ENCODE results near the gene KLHL8.

Gene KLHL8

DNA sequence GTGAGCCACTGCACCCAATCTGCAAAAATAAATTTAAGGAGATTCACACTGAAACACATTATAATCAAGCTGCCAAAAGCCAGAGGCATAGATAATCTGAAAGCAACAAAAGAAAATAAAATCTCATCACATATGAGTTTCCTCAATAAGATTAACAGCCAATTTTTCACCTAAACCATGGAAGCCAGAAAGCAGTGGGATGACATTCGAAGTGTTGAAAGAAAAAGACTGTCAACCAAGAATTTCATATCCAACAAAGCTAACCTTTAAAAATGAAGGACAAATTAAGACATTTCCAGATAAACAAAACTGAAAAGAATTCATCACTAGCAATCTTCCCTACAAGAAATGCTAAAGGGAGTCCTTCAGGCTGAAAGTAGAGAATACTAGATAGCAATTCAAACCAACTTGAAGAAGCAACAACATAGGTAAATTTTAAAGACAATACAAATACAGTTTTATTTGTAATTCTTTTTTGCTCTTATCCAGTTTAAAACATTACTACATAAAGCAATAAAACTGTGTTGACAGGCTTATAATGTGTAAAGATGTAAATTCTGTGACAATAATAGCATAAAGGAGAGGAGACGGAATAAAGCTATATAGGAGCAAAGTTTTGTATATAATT, 23.1 kb upstream of the KLHL8 start:
- Histone ChIP-seq H3K9ac (ENCODE audit: low read depth, low read length) (no peak overlapping the region), H3K36me3 (ENCODE audit: insufficient read depth, low read depth, low read length) (no peaks in the 10 kb centered on the region), H3K9me3 (ENCODE audit: insufficient read depth, low read depth, low read length) (peaks cover 24% of the 10 kb centered on the region), H3K27me3 (ENCODE audit: insufficient read depth, low read length) (no peaks in the 10 kb centered on the region), H3K4me1 (ENCODE audit: insufficient read depth, low read length) (no peaks in the 10 kb centered on the region), H3K4me3 (ENCODE audit: low read length) (no peak overlapping the region), H3K27ac (ENCODE audit: low read length) (no peak overlapping the region)

DNA sequence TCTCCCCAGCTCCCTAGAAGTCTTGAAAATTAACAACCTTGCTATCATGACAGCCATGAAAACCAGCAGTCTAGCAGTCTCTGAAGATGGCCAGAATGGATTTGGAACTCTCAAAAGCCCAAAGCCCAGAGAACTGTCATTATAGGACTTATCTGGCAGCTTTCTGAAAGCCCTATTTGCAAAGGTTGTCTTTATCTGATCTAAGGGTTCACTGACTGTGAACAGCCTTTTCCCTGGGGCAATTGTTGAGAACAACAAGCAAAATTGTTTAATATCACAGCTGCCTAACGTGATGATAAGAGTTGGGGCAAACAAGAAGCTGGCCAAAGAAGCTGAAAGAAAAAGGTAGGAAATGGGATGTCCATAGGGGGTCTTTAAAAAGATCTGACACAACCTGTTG, 20.9 kb upstream of the KLHL8 start:
- H3K4me3 ChIP-seq (ENCODE audit: low read length): no peak overlapping the region
- no peak overlapping the region for H3K27ac ChIP-seq (ENCODE audit: low read length)

DNA sequence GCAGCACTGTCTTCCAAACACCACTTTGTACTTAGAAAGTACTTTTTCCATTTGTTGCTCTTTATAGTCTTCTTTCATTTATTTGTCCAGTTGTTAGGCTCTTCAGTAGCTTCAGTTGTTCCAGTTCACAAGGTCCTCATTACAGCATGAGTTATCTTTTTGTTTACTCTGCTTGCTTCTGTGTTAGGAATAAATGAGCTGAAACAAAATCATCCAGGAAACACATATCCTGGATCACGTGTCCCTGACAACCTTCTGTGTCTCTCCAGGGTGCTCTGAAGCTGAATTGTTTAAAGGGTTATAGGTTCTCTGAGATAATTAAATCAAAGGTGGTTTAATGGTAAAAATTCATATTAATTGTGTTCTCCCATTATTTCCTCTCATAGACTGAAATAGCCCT, 19.9 kb upstream of the KLHL8 start:
- no peak overlapping the region for H3K4me3 ChIP-seq (ENCODE audit: low read length)
- H3K9me3 ChIP-seq (ENCODE audit: insufficient read depth, low read depth, low read length): peaks cover 22% of the 10 kb centered on the region
- no peak overlapping the region for H3K9ac ChIP-seq (ENCODE audit: low read depth, low read length)
- no peaks in the 10 kb centered on the region for H3K4me1 ChIP-seq (ENCODE audit: insufficient read depth, low read length)
- H3K27ac ChIP-seq (ENCODE audit: low read length): no peak overlapping the region
- no peaks in the 10 kb centered on the region for H3K36me3 ChIP-seq (ENCODE audit: insufficient read depth, low read depth, low read length)
- H3K27me3 ChIP-seq (ENCODE audit: insufficient read depth, low read length): no peaks in the 10 kb centered on the region

More for the DNA sequence above, 20.9 kb upstream of the KLHL8 start:
- peaks cover 22% of the 10 kb centered on the region for H3K9me3 ChIP-seq (ENCODE audit: insufficient read depth, low read depth, low read length)
- no peak overlapping the region for H3K9ac ChIP-seq (ENCODE audit: low read depth, low read length)
- H3K4me1 ChIP-seq (ENCODE audit: insufficient read depth, low read length): no peaks in the 10 kb centered on the region
- H3K27me3 ChIP-seq (ENCODE audit: insufficient read depth, low read length): no peaks in the 10 kb centered on the region
- no peaks in the 10 kb centered on the region for H3K36me3 ChIP-seq (ENCODE audit: insufficient read depth, low read depth, low read length)

DNA sequence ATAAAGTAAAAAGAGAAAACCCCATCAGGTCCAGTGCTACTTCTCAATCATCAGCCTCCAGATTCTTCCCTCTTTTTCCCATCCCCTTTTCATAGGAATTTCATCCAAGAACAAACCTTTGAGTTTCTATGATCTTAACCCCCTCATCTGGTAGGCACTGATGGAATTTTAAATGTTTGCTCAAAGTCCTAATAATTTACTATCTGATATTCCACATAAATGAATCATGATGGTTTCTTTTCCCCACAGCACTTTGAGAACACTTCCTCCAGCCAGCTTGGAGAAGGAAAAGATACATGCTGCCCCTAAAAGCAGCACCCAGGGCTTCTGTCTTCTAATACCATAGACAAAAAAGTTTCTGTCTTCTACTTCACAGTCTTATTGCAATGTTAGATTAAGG, 19.4 kb upstream of the KLHL8 start:
- Histone ChIP-seq H3K9ac (ENCODE audit: low read depth, low read length) (no peak overlapping the region), H3K36me3 (ENCODE audit: insufficient read depth, low read depth, low read length) (no peaks in the 10 kb centered on the region), H3K27ac (ENCODE audit: low read length) (no peak overlapping the region), H3K27me3 (ENCODE audit: insufficient read depth, low read length) (no peaks in the 10 kb centered on the region), H3K4me1 (ENCODE audit: insufficient read depth, low read length) (no peaks in the 10 kb centered on the region), H3K4me3 (ENCODE audit: low read length) (no peak overlapping the region), H3K9me3 (ENCODE audit: insufficient read depth, low read depth, low read length) (peaks cover 21% of the 10 kb centered on the region)

DNA sequence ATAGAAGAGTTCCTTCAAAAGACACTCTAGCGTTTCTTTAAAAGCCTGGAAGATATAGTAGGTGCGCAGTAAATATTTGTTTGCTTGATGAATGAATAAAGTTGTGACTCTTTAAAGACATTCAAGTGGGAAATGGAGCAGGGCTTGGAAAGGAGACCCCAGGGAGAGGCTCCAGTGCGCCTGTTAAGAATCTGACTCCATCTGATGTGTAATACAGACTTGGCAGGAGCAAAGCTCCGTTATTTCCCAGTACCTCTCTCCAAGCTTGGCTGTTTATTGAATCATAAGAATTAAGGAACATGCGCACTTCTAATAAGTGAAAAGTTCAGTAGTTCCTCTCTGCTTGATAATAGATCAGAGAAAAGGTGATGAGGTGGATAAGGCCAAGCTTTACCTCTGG, 18.8 kb upstream of the KLHL8 start:
- H3K4me3 ChIP-seq (ENCODE audit: low read length): no peak overlapping the region
- peaks cover 15% of the 10 kb centered on the region for H3K9me3 ChIP-seq (ENCODE audit: insufficient read depth, low read depth, low read length)
- no peaks in the 10 kb centered on the region for H3K36me3 ChIP-seq (ENCODE audit: insufficient read depth, low read depth, low read length)
- no peaks in the 10 kb centered on the region for H3K27me3 ChIP-seq (ENCODE audit: insufficient read depth, low read length)
- H3K27ac ChIP-seq (ENCODE audit: low read length): no peak overlapping the region
- H3K9ac ChIP-seq (ENCODE audit: low read depth, low read length): no peak overlapping the region
- no peaks in the 10 kb centered on the region for H3K4me1 ChIP-seq (ENCODE audit: insufficient read depth, low read length)

DNA sequence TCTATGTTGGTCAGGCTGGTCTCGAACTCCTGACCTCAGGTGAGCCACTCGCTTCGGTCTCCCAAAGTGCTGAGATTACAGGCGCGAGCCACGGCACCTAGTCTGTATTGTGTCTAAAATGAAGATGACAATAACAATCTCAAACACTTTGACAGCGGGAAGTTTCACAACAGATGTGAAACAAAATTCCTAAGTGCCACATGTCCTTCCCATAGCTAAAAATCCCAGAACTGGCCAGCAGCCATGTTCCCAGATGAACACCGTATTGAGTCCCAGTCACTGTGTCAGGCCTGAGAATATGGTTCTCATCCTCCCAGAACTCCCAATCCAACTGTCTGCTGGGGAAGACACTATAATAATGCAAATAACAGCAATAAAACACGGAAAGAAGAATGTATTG, 16.4 kb upstream of the KLHL8 start:
- Histone ChIP-seq H3K9ac (ENCODE audit: low read depth, low read length) (no peak overlapping the region), H3K36me3 (ENCODE audit: insufficient read depth, low read depth, low read length) (no peaks in the 10 kb centered on the region), H3K9me3 (ENCODE audit: insufficient read depth, low read depth, low read length) (no peaks in the 10 kb centered on the region), H3K27ac (ENCODE audit: low read length) (no peak overlapping the region), H3K4me3 (ENCODE audit: low read length) (no peak overlapping the region), H3K4me1 (ENCODE audit: insufficient read depth, low read length) (no peaks in the 10 kb centered on the region), H3K27me3 (ENCODE audit: insufficient read depth, low read length) (no peaks in the 10 kb centered on the region)

DNA sequence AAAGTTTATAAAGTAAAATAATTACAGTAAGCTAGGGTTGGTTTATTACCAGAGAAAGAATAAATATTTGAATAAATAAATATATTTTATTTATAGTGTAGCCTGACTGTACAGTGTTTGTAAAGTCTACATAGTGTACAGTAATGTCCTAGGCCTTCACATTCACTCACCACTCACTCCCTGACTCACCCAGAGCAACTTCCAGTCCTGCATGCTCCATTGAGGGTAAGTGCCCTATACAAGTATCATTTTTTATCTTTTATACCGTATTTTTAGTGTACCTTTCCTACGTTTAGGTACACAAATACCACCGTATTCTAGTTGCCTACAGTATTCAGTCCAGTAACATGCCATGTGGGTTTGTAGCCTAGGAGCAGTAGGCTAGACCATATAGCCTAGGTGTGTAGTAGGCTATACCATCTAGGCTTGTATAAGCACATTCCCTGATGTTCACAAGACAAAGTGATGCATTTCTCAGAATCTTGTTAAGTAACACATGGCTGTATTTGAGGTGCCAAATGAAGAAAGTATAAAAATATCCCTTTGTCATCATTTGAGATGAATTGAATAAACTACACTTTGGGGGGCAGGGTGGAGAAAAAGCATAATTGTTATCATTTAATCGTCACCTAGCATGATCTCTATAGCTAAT, 14.7 kb upstream of the KLHL8 start:
- no peaks in the 10 kb centered on the region for H3K27me3 ChIP-seq (ENCODE audit: insufficient read depth, low read length)
- peak overlapping the region; percentile 50 for H3K4me3 ChIP-seq (ENCODE audit: low read length)
- H3K9me3 ChIP-seq (ENCODE audit: insufficient read depth, low read depth, low read length): no peaks in the 10 kb centered on the region
- no peak overlapping the region for H3K9ac ChIP-seq (ENCODE audit: low read depth, low read length)
- no peak overlapping the region for H3K27ac ChIP-seq (ENCODE audit: low read length)
- H3K36me3 ChIP-seq (ENCODE audit: insufficient read depth, low read depth, low read length): no peaks in the 10 kb centered on the region
- H3K4me1 ChIP-seq (ENCODE audit: insufficient read depth, low read length): no peaks in the 10 kb centered on the region

DNA sequence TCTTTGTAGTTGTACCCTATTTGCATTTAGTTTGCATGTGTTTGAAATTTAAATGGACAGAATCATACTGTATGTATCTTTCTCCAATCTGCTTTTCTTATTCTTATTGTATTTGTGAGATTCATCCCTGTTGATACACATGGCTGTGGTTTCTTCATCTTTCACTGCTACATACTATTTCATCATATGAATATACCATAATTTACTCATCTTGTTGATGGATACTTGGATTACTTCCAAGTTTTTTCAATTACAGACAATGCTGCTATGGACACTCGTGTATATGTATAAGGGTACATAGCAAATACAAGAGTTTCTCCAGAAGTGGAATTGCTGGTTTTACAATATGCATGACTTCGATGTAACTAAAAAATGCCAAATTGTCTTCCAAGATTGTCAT, 11.8 kb upstream of the KLHL8 start:
- H3K4me3 ChIP-seq (ENCODE audit: low read length): no peak overlapping the region
- no peak overlapping the region for H3K27ac ChIP-seq (ENCODE audit: low read length)
- H3K27me3 ChIP-seq (ENCODE audit: insufficient read depth, low read length): no peaks in the 10 kb centered on the region
- H3K4me1 ChIP-seq (ENCODE audit: insufficient read depth, low read length): no peaks in the 10 kb centered on the region
- no peaks in the 10 kb centered on the region for H3K9me3 ChIP-seq (ENCODE audit: insufficient read depth, low read depth, low read length)
- no peaks in the 10 kb centered on the region for H3K36me3 ChIP-seq (ENCODE audit: insufficient read depth, low read depth, low read length)
- no peak overlapping the region for H3K9ac ChIP-seq (ENCODE audit: low read depth, low read length)

DNA sequence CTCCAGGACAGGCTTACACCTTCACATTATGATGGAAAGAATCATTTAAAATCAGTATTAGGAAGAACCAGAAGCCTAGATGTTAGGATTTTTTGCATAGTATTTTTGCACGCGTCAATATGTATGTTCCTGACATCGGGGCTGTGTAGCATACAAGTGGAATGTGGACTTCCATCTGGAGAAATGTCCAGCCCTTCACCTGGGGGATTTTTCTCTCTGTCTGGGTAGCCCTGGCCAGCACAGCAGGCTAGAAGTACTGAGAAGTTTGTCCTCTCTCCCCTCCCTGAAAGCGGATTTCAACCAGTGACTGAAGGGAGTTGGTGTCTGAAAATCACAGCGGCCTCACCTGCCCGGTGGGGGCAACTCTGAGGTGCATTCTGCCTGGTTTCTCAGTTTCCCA, 10.4 kb upstream of the KLHL8 start:
- no peaks in the 10 kb centered on the region for H3K4me1 ChIP-seq (ENCODE audit: insufficient read depth, low read length)
- no peaks in the 10 kb centered on the region for H3K9me3 ChIP-seq (ENCODE audit: insufficient read depth, low read depth, low read length)
- no peak overlapping the region for H3K4me3 ChIP-seq (ENCODE audit: low read length)
- no peak overlapping the region for H3K9ac ChIP-seq (ENCODE audit: low read depth, low read length)
- no peaks in the 10 kb centered on the region for H3K36me3 ChIP-seq (ENCODE audit: insufficient read depth, low read depth, low read length)
- no peak overlapping the region for H3K27ac ChIP-seq (ENCODE audit: low read length)
- H3K27me3 ChIP-seq (ENCODE audit: insufficient read depth, low read length): no peaks in the 10 kb centered on the region

DNA sequence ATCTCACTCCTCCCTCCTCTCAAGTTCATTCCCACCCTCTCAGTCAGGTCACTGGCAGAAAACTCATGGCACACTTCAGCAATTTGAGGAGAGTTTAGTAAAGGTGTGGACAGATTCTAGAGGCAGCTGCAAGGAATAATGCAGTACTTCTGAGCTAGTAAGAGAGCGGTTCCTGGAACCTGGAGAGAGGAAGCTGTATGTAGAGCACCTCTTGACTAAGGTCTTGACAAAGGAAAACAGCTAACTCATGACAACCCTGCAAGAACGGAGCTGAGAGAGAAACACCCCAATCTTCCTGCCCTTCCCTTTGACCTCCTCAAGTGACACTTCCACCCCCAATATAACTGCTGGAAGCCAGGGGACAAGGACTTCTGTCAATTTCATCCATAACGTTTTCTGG, 9.6 kb upstream of the KLHL8 start:
- Histone ChIP-seq H3K4me3 (ENCODE audit: low read length) (no peak overlapping the region), H3K4me1 (ENCODE audit: insufficient read depth, low read length) (no peaks in the 10 kb centered on the region), H3K27me3 (ENCODE audit: insufficient read depth, low read length) (no peaks in the 10 kb centered on the region), H3K9ac (ENCODE audit: low read depth, low read length) (no peak overlapping the region), H3K36me3 (ENCODE audit: insufficient read depth, low read depth, low read length) (no peaks in the 10 kb centered on the region), H3K9me3 (ENCODE audit: insufficient read depth, low read depth, low read length) (no peaks in the 10 kb centered on the region), H3K27ac (ENCODE audit: low read length) (no peak overlapping the region)

DNA sequence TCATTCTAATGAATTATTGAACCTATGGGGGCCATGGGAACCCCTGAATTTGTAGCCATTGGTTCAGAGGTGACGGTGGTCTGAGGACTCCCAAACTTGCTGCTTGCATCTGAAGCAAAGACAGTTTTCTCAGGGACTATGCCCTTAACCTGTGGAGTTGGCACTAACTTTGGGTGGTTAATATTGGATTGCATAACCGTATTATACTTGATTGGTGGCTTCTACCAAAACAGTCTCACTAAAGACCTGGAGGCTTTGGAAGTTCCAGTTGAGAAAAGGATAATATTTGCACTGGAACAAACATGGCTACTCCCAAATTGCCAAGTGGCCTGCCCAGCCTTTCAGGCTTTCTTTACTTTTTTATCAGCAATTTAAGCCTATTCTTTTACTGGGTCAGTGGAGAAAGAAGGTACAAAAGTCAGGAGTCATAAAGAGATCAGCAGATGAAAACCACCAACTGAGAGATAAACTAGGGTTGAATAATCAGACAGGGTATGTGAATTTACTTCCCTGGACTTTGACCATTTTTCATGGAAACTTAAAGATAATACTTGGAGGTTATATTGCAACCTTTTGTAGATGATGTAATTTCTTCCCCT, 7.9 kb upstream of the KLHL8 start:
- Histone ChIP-seq H3K9me3 (ENCODE audit: insufficient read depth, low read depth, low read length) (no peaks in the 10 kb centered on the region), H3K27ac (ENCODE audit: low read length) (no peak overlapping the region), H3K4me1 (ENCODE audit: insufficient read depth, low read length) (no peaks in the 10 kb centered on the region), H3K9ac (ENCODE audit: low read depth, low read length) (no peak overlapping the region), H3K36me3 (ENCODE audit: insufficient read depth, low read depth, low read length) (no peaks in the 10 kb centered on the region), H3K27me3 (ENCODE audit: insufficient read depth, low read length) (no peaks in the 10 kb centered on the region), H3K4me3 (ENCODE audit: low read length) (no peak overlapping the region)

DNA sequence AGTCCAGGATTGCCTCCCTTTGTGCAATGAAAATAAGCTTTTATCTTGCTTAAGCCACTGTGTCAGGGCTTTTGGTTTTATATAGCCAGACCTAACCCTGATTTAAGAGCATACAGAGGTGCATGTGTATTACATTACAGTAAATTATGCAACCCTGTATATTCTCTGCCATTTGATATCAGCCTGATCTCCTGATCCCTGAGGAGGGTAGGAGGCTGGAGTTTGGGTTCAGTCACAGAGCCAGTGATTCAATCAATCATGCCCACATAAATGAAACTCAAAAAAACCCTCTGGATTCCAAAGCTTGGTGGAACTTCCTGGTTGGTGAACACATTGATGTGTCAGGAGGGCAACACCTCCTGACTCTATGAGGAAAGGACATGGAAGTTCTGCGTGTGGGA, 7.3 kb upstream of the KLHL8 start:
- Histone ChIP-seq H3K4me3 (ENCODE audit: low read length) (no peak overlapping the region), H3K4me1 (ENCODE audit: insufficient read depth, low read length) (no peaks in the 10 kb centered on the region), H3K9ac (ENCODE audit: low read depth, low read length) (no peak overlapping the region), H3K36me3 (ENCODE audit: insufficient read depth, low read depth, low read length) (no peaks in the 10 kb centered on the region), H3K9me3 (ENCODE audit: insufficient read depth, low read depth, low read length) (no peaks in the 10 kb centered on the region), H3K27ac (ENCODE audit: low read length) (no peak overlapping the region), H3K27me3 (ENCODE audit: insufficient read depth, low read length) (no peaks in the 10 kb centered on the region)

Data from iPS-20b (cell line).